Keratinocyte (primary cell): Measurements from ENCODE around the gene SH3PXD2B. TPM values are rescaled to one million over a fixed set of nuclear protein-coding genes. Genes with fewer than 3 reads are reported as not detected.

Experiments used
- DNase-seq: peaks from one replicate; pipeline ENCODE4 v3.0.0-alpha.2; 2011; ENCODE audit warnings: low read depth, missing footprints, low spot score
- FAIRE-seq: peaks from 2 replicates; lab custom pipeline; 2011; peaks lifted over from hg19 to GRCh38; lab: Jason Lieb, UNC
- H2AFZ ChIP-seq: 2 replicates; pipeline ENCODE4 v1.6.0; 2012; ENCODE audit warnings: low read length, control low read depth, inconsistent platforms; ENCODE audit not compliant: control insufficient read depth
- H3K27ac ChIP-seq: 2 replicates; pipeline ENCODE4 v1.5.1; 2011; ENCODE audit warnings: low read length; ENCODE audit not compliant: control insufficient read depth, insufficient read depth
- H3K27me3 ChIP-seq: 3 replicates; pipeline ENCODE4 v1.6.0; 2011; ENCODE audit warnings: low read length; ENCODE audit not compliant: control insufficient read depth, insufficient read depth; ENCODE audit errors: extremely low read depth
- H3K36me3 ChIP-seq, 2 experiments: 2 replicates in 1 of 2; 3 replicates in 1 of 2; pipeline ENCODE4 v1.5.1; 2011; ENCODE audit warnings: low read length in 2 of 2, mild to moderate bottlenecking in 1 of 2; ENCODE audit not compliant: control insufficient read depth in 2 of 2, insufficient read depth in 2 of 2; ENCODE audit errors: extremely low read depth in 1 of 2
- H3K4me1 ChIP-seq: 3 replicates; pipeline ENCODE4 v1.5.1; 2011; ENCODE audit warnings: low read length; ENCODE audit not compliant: control insufficient read depth, insufficient read depth; ENCODE audit errors: extremely low read depth
- H3K4me2 ChIP-seq: 3 replicates; pipeline ENCODE4 v1.6.0; 2011; ENCODE audit warnings: low read depth, low read length; ENCODE audit not compliant: control insufficient read depth, insufficient read depth; ENCODE audit errors: extremely low read depth
- H3K4me3 ChIP-seq, 3 experiments: fragments of 200-600 bp in 1 of 3; sonication (generic) in 1 of 3; 2 replicates in 2 of 3; 3 replicates in 1 of 3; pipeline ENCODE4 v1.5.1; 2011 to 2016; ENCODE audit warnings: low read length in 3 of 3, mild to moderate bottlenecking in 3 of 3, control low read depth in 2 of 3, inconsistent platforms in 1 of 3, low read depth in 1 of 3, mixed read lengths in 1 of 3, mixed run types in 1 of 3, moderate library complexity in 1 of 3; ENCODE audit not compliant: control insufficient read depth in 2 of 3, insufficient read depth in 2 of 3; ENCODE audit errors: extremely low read depth in 1 of 3
- H3K79me2 ChIP-seq: 2 replicates; pipeline ENCODE4 v1.6.0; 2012; ENCODE audit warnings: low read length; ENCODE audit not compliant: control insufficient read depth, insufficient read depth
- H3K9ac ChIP-seq: 3 replicates; pipeline ENCODE4 v1.6.0; 2011; ENCODE audit warnings: low read length; ENCODE audit not compliant: control insufficient read depth, insufficient read depth; ENCODE audit errors: extremely low read depth
- H3K9me1 ChIP-seq: 3 replicates; pipeline ENCODE4 v1.6.0; 2011; ENCODE audit warnings: low read length; ENCODE audit not compliant: control insufficient read depth, insufficient read depth; ENCODE audit errors: extremely low read depth
- H3K9me3 ChIP-seq: 2 replicates; pipeline ENCODE4 v1.5.1; 2012; ENCODE audit warnings: low read depth, low read length; ENCODE audit not compliant: control insufficient read depth
- H4K20me1 ChIP-seq: 3 replicates; pipeline ENCODE4 v1.6.0; 2011; ENCODE audit warnings: low read length; ENCODE audit not compliant: control insufficient read depth, insufficient read depth; ENCODE audit errors: extremely low read depth
- CTCF ChIP-seq, 3 experiments: IDR thresholded peaks in 1 of 3; conservative IDR thresholded peaks in 1 of 3; optimal IDR thresholded peaks in 1 of 3; 2 replicates in 2 of 3; 3 replicates in 1 of 3; pipeline versions ENCODE3 to v1.5.1; 2011; ENCODE audit warnings: low read length in 3 of 3, mild to moderate bottlenecking in 3 of 3, moderate library complexity in 2 of 3, control low read depth in 1 of 3, inconsistent platforms in 1 of 3; ENCODE audit not compliant: insufficient read depth in 2 of 3; ENCODE audit errors: extremely low read depth in 1 of 3
- EZH2 ChIP-seq: IDR thresholded peaks from one replicate; pipeline ENCODE4 v1.6.1; 2012; ENCODE audit warnings: inconsistent platforms, mild to moderate bottlenecking, low read length, moderate library complexity
- dilution Hi-C: fragments of 300-500 bp; cut with MboI; formaldehyde crosslinking; loops from one replicate; pipeline ENCODE4 v1.7.0; 2020; ENCODE audit warnings: low sequenced_read_pairs; ENCODE audit not compliant: extremely low pct_ligation_motif_present
- polyA plus RNA-seq, 5 experiments: library from polyadenylated mRNA; depleted of rRNA in 3 of 5; stranded (reverse) in 3 of 5; stranded (forward) in 1 of 5; unstranded in 1 of 5; fragments of >200 nt; gene quantifications; 1 replicate in 1 of 5; 2 replicates in 3 of 5; 3 replicates in 1 of 5; pipeline versions ENCODE4 v1.2.1 to v1.2.3, GENCODE V29; 2011 to 2012; ENCODE audit warnings: missing spikeins in 2 of 5, low read depth in 1 of 5, low replicate concordance in 1 of 5

Gene SH3PXD2B
- polyA plus RNA-seq, 1 donor (not counting 4 experiments of a cell fraction or from before 2014, with no cell fraction given) = 17.3 TPM

GRCh38 chr5:172486451-172486850, 32.1 kb upstream of the SH3PXD2B start:
- Histone ChIP-seq H3K9ac (no peak overlapping the region), H3K27ac (no peak overlapping the region), H3K4me3 (no peak overlapping the region), H3K4me1 (no peaks in the 10 kb centered on the region), H3K79me2 (no peaks in the 10 kb centered on the region), H4K20me1 (no peaks in the 10 kb centered on the region), H3K36me3 (no peaks in the 10 kb centered on the region), H2AFZ (no peak overlapping the region), H3K27me3 (no peaks in the 10 kb centered on the region), H3K9me1 (no peaks in the 10 kb centered on the region), H3K9me3 (peaks cover 2% of the 10 kb centered on the region), H3K4me2 (no peak overlapping the region)
- no peak for DNase-seq
- FAIRE-seq = no peak
- dilution Hi-C loops = loop anchor here (25.0 kb wide), 1 partner anchor 201 kb away; no protein-coding TSS in a partner anchor
- TF ChIP-seq CTCF (optimal IDR thresholded peaks at IDR 0.05 in 1 of 3, IDR thresholded peaks at IDR 0.05 in 1 of 3, conservative IDR thresholded peaks at IDR 0.05 in 1 of 3; ENCODE audit: extremely low read depth in 1 of 3, insufficient read depth in 2 of 3, low read length in 3 of 3) (no peak), EZH2 (no peak)

DNA sequence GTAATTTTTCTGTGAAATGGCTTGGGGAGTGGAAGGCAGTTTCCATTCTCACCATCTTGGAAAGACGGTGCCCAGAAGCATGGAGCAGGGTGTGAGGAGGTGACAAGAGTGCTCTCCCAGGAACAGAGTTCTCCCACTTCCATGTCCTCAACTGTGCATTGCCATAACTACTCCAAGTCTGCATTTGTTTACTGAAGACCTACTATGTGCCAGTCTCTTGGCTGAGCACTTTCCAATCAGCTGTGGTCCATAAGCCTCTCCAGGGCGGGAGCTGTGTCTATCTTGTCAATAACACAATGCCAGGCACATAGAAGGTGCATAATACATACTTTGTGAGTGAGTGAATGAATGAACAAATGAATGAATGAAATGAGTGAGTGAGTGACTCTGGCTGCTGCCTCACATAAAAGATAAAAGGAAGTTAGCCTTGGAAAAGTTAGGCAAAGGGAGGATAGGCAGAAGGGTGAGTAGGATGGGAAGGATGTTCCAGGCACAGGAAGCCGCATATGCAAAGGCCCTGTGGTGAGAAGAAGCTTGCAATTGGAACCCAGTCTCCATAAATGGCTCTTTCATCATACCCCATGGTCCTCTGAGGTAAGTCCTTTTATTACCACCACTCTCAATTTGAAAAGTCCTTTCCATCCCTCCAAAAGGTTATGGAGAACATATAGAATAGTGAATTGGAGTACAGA, 31.3 kb upstream of the SH3PXD2B start:
- no peaks in the 10 kb centered on the region for H3K4me1 ChIP-seq
- H2AFZ ChIP-seq = no peak overlapping the region
- TF ChIP-seq CTCF (optimal IDR thresholded peaks at IDR 0.05 in 1 of 3, IDR thresholded peaks at IDR 0.05 in 1 of 3, conservative IDR thresholded peaks at IDR 0.05 in 1 of 3; ENCODE audit: extremely low read depth in 1 of 3, insufficient read depth in 2 of 3, low read length in 3 of 3) (no peak), EZH2 (no peak)
- no peak for FAIRE-seq
- no peak for DNase-seq
- no peaks in the 10 kb centered on the region for H3K27me3 ChIP-seq
- no peak overlapping the region for H3K27ac ChIP-seq
- H3K9ac ChIP-seq = no peak overlapping the region
- peaks cover 2% of the 10 kb centered on the region for H3K9me3 ChIP-seq
- H4K20me1 ChIP-seq = no peaks in the 10 kb centered on the region
- no peaks in the 10 kb centered on the region for H3K79me2 ChIP-seq
- no peak overlapping the region for H3K4me2 ChIP-seq
- H3K9me1 ChIP-seq = no peaks in the 10 kb centered on the region
- dilution Hi-C loops = loop anchor here (25.0 kb wide), 1 partner anchor 202 kb away; no protein-coding TSS in a partner anchor
- no peaks in the 10 kb centered on the region for H3K36me3 ChIP-seq
- H3K4me3 ChIP-seq = no peak overlapping the region
